Dermis microvascular lymphatic vessel endothelial cell (primary cell): Measurements from ENCODE around the gene ZMYND8. TPM values are rescaled to one million over a fixed set of nuclear protein-coding genes. Genes with fewer than 3 reads are reported as not detected.
"Not testable (repeated sequence)": the region's sequence is repeated elsewhere in the genome, so short reads cannot be mapped to it uniquely, and the experiment has no call there.

Experiments
- DNase-seq, 2 donors: peaks; one replicate each; pipeline versions ENCODE4 v3.0.0 to v3.0.0-alpha.2; 2010; ENCODE audit warnings: low read depth in 2 of 2
- total RNA-seq: library from RNA; depleted of rRNA; stranded (reverse); fragments of >200 nt; gene quantifications from 2 replicates; pipeline ENCODE4 v1.2.1, GENCODE V29; 2014

The ZMYND8 gene
- total RNA-seq, 1 donor from 2014 or later, result 24.9 TPM

- no peak for DNase-seq
These were observed 178.2 kb downstream of the ZMYND8 start for GRCh38 chr20:47178277-47178676.

GRCh38 chr20:47176217-47176616, 180.3 kb downstream of the ZMYND8 start:
- DNase-seq, result not testable (repeated sequence)

GRCh38 chr20:47175493-47175892, 181.0 kb downstream of the ZMYND8 start:
- peak in 1 of 2 donors; percentile 82 for DNase-seq

GRCh38 chr20:47174456-47175243, 181.8 kb downstream of the ZMYND8 start:
- DNase-seq, result no peak

- no peak for DNase-seq
These were observed 182.8 kb downstream of the ZMYND8 start for GRCh38 chr20:47173596-47174216.

GRCh38 chr20:47172579-47172978, 183.9 kb downstream of the ZMYND8 start:
- no peak for DNase-seq

- DNase-seq, result no peak
These were observed 188.7 kb downstream of the ZMYND8 start for GRCh38 chr20:47167846-47168245.

GRCh38 chr20:47165376-47165865, 191.1 kb downstream of the ZMYND8 start:
- no peak for DNase-seq

- no peak for DNase-seq
These were observed 192.4 kb downstream of the ZMYND8 start for GRCh38 chr20:47164140-47164539.

GRCh38 chr20:47161411-47161810, 195.1 kb downstream of the ZMYND8 start:
- DNase-seq, result no peak

- DNase-seq, result no peak
These were observed 195.5 kb downstream of the ZMYND8 start for GRCh38 chr20:47160992-47161391.

- DNase-seq, result no peak
These were observed 196.3 kb downstream of the ZMYND8 start for GRCh38 chr20:47160240-47160639.

Other genes starting within 250 kb of the ZMYND8 start
- gene NCOA3, start 145.2 kb upstream of the ZMYND8 start, total RNA-seq, result 22.5 and 35.5 TPM in 2 replicates